HG03378 (cell line): ENCODE data around the gene RIPK4.
"Not testable (repeated sequence)": the region's sequence is repeated elsewhere in the genome, so short reads cannot be mapped to it uniquely, and the experiment has no call there.

ENCODE experiments used
- ATAC-seq: cut with Tn5 transposase; IDR thresholded peaks from one replicate; pipeline ENCODE4 v1.9.1; 2021; ENCODE audit warnings: mild to moderate bottlenecking, moderate library complexity; ENCODE audit not compliant: unreplicated experiment

Gene RIPK4

DNA sequence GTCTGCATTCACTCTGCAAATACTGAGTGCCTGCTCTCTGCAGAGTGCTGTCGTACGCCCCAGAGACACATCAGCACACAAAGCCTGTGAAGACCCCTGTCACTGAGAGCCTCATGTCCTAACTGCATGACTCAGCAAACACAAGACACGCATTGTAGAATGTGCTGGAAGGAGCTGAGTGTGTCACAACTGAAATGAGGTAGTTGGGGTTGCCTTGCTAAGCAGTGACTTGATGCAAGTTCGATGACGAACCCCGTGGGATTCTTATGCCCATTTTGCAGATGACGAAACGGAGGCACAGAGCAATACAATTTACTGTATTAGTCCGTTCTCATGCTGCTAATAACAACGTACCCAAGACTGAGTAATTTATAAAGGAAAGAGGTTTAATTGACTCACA is 65.1 kb downstream of the RIPK4 start:
- ATAC-seq: no peak

DNA sequence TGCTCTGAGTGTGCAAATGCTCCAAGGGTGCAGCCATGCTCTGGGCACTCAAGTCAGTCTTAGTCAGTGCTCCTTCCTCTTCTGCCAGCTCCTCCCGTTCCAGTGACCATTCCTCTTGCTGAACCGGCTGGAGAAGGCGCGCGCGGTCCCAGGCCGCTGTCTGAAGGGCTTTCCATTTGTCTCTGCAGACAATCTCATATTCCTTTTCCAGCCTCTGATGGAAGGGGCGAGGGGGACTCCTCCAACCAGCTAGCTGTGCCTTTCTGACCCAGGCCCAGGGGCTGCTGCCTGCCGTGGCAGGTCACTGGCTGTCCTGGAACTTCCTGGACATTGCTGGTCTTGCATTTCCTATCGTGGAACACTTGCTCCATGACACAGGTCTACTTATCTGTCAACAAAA is 67.5 kb downstream of the RIPK4 start:
- no peak for ATAC-seq

DNA sequence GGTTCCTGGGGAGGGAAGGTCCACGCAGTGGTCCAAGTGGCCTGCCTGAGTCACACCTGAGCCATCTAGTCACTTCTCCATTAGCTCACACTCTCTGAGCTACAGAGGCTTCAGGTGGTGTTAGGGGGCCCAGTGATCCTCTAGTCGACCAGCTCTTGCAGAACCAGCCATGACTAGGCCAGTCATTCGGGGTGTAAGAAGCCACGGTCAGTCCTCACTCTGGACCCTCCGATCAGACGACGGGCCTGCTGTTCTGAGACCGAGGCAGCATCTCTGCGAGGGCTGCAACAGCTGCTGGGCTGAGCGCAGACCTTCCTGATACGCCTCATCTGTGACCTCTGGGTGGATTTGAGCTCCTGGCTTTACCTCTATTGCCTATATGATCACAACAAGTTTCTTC is 68.8 kb downstream of the RIPK4 start:
- ATAC-seq: no peak

DNA sequence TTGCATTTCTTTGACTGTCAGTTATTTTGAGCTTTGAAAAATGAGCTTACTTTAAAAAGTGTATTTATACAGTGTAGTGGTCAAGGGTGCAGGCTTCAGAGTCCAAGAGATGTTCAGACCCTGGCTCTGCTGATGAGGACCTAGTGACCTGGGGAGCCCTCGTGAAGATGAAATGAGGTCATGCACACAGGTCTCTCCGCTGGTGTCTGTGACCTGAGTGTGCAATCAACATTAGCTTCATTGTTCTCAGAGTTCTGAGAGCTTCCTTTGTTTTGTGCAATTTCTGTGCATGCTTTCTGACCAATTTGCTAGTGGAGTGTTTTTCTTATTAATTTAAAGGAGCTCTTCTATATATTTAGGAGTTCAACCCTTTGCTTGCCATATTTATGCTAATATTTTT is 71.3 kb downstream of the RIPK4 start:
- no peak for ATAC-seq

DNA sequence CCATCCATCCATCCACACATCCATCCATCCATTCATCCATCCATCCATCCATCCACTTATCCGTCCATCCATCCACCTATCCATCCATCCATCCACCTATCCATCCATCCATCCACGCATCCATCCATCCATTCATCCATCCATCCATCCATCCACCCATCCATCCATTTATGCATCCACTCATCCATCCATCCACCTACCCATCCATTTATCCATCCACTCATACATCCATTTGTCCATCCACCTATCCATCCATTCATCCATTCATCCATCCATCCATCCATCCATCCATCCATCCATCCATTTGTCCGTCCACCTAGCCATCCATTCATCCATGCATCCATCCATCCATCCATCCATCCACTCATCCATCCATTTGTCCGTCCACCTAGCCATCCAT is 72.8 kb downstream of the RIPK4 start:
- not testable (repeated sequence) for ATAC-seq

DNA sequence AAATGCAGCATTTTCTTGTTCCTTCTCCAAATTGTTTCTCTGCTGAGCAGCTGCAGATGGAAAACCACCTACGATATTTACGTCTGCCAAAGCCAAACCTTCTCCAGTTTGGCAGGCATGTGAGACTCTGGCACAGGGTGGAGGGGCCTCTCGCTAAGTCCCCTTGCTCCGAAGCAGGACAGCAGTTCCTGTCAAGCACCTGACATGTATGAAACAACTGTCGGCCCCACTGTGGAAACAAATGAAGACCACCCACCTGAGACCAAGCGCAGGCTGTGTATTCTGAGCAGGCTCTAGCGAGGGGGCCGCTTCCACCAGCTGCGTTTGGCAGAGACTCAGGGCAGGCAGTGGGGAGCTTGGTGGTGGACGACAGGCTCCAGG is 74.7 kb downstream of the RIPK4 start:
- ATAC-seq: no peak

DNA sequence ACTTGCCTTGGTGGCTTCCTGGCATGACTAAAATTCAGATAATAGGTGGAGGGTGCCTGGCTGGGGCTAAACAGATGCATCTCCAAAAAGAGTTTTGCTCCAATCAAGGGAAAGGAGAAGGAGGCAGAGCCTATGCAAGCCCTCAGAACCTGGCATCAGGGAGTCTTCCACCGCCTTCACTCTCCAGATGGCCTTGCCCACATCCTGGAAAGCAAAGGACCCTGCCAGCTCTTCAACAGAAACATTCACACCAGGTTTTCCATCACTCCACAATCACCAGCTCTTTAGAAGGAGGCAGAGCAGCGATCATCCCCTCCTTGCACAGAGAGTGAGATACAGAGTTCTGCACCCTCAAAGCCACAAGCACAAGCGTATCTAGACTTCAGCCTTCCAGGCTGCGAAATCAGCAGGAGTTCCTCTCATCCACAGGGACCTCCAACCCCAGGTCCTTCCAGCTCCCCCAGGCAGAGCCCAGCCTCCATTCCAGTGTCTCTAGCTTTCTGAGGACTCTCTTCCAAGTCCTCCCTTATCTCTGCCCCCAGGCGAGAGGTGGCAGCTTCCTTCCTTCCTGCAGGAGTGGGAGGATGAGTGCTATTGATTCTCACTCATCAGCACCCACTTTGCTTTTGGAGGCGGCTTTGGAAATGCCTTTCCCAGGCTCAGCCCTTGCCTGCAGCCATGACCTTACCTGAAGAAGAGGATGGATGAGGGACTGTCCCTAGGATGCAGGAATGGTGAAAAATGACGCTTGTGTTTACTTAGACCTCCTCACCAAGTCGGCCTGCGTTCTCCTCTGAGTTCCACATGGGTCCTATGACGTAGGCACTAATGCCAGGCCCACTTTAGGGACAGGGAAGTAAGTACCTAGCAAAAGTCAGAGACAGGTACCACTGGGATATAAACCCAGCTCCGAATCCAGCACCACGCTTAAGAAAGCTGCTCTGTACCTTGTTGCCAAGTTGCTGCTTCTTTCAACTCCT is 75.4 kb downstream of the RIPK4 start:
- ATAC-seq: no peak
